Measurements from ENCODE around the gene CLDN3. TPM values are rescaled to one million over a fixed set of nuclear protein-coding genes. Genes with fewer than 3 reads are reported as not detected.
A peak's percentile ranks its signal among the peaks of the same experiment; 100 is the strongest.
"Not testable (repeated sequence)": the region's sequence is repeated elsewhere in the genome, so short reads cannot be mapped to it uniquely, and the experiment has no call there.

Gene CLDN3
- total RNA-seq, 8 experiments from 2014 or later = 0.21 to 3.9 (median 1.3) TPM; not detected in 1

- H3K4me3 ChIP-seq = no peak overlapping the region
- WGBS, 10 experiments = 17% methylated on average over 1 of the region's 1 CpG; no CpG with 5 or more reads in 9 of the 10 experiments
- in situ Hi-C loops (cut with MboI; ENCODE audit: low pct_unique_long_range_greater_than_20kb in 2 of 9, low sequenced_read_pairs in 9 of 9, unreplicated experiment in 9 of 9) = loop anchor here in 3 of 9 experiments (10.0 kb wide), 1 partner anchor 121 kb away; no protein-coding TSS in a partner anchor
- H3K27ac ChIP-seq = no peak overlapping the region
- peak; percentile 12 to 54 (median 44) for ATAC-seq (replicated peaks in 6 of 8)
- H3K4me1 ChIP-seq (replicated peaks in 1 of 2) = no peaks in the 10 kb centered on the region
Observed at GRCh38 chr7:73726083-73726466, 44.0 kb downstream of the CLDN3 start.

- Histone ChIP-seq H3K27ac (no peak overlapping the region), H3K4me3 (no peak overlapping the region), H3K4me1 (replicated peaks in 1 of 2) (peaks cover 0 to under 1% of the 10 kb centered on the region in 2 donors)
- no peak for ATAC-seq (replicated peaks in 6 of 8)
- in situ Hi-C loops (cut with MboI; ENCODE audit: low pct_unique_long_range_greater_than_20kb in 2 of 9, low sequenced_read_pairs in 9 of 9, unreplicated experiment in 9 of 9) = loop anchor here in 3 of 9 experiments (10.0 kb wide), 1 partner anchor 119 kb away; no protein-coding TSS in a partner anchor
- 63 to 100% (median 100%) methylated on average over 1 to 3 of the region's 3 CpGs; no CpG with 5 or more reads in 2 of the 10 experiments for WGBS, 10 experiments
Observed at GRCh38 chr7:73723813-73724212, 46.3 kb downstream of the CLDN3 start.

GRCh38 chr7:73722785-73723184, 47.3 kb downstream of the CLDN3 start:
- WGBS, 10 experiments = 68 to 100% (median 85%) methylated on average over 2 to 4 of the region's 6 CpGs; no CpG with 5 or more reads in 6 of the 10 experiments
- in situ Hi-C loops (cut with MboI; ENCODE audit: low pct_unique_long_range_greater_than_20kb in 2 of 9, low sequenced_read_pairs in 9 of 9, unreplicated experiment in 9 of 9) = loop anchor here in 3 of 9 experiments (10.0 kb wide), 1 partner anchor 118 kb away; no protein-coding TSS in a partner anchor
- H3K27ac ChIP-seq = no peak overlapping the region
- peaks cover 9 to 11% of the 10 kb centered on the region in 2 donors for H3K4me1 ChIP-seq (replicated peaks in 1 of 2)
- no peak for ATAC-seq (replicated peaks in 6 of 8)
- H3K4me3 ChIP-seq = no peak overlapping the region

- in situ Hi-C loops (cut with MboI; ENCODE audit: low pct_unique_long_range_greater_than_20kb in 2 of 9, low sequenced_read_pairs in 9 of 9, unreplicated experiment in 9 of 9) = loop anchor here in 3 of 9 experiments (10.0 kb wide), 1 partner anchor 117 kb away; no protein-coding TSS in a partner anchor
- ATAC-seq (replicated peaks in 6 of 8) = not testable (repeated sequence)
Observed at GRCh38 chr7:73722182-73722581, 47.9 kb downstream of the CLDN3 start.

GRCh38 chr7:73721377-73721817, 48.7 kb downstream of the CLDN3 start:
- WGBS, 10 experiments = 42 to 80% (median 63%) methylated on average over 1 to 3 of the region's 3 CpGs; no CpG with 5 or more reads in 6 of the 10 experiments
- no peak overlapping the region for H3K27ac ChIP-seq
- peaks cover 9 to 16% of the 10 kb centered on the region in 2 donors for H3K4me1 ChIP-seq (replicated peaks in 1 of 2)
- in situ Hi-C loops (cut with MboI; ENCODE audit: low pct_unique_long_range_greater_than_20kb in 2 of 9, low sequenced_read_pairs in 9 of 9, unreplicated experiment in 9 of 9) = loop anchor here in 3 of 9 experiments (10.0 kb wide), 1 partner anchor 117 kb away; no protein-coding TSS in a partner anchor
- no peak overlapping the region for H3K4me3 ChIP-seq
- ATAC-seq (replicated peaks in 6 of 8) = peak in 1 of 8 experiments; percentile 4

More at GRCh38 chr7:73722182-73722581, 47.9 kb downstream of the CLDN3 start:
- H3K27ac ChIP-seq, H3K4me3 ChIP-seq: not testable (repeated sequence)
- peaks cover 9 to 11% of the 10 kb centered on the region in 2 donors for H3K4me1 ChIP-seq (replicated peaks in 1 of 2)
- WGBS, 10 experiments = 31 to 100% (median 76%) methylated on average over 1 to 4 of the region's 4 CpGs; no CpG with 5 or more reads in 3 of the 10 experiments

- WGBS, 10 experiments = 82 to 100% (median 95%) methylated on average over 1 to 7 of the region's 9 CpGs; no CpG with 5 or more reads in 2 of the 10 experiments
- H3K4me3 ChIP-seq; ATAC-seq (replicated peaks in 6 of 8): not testable (repeated sequence)
- Histone ChIP-seq H3K4me1 (replicated peaks in 1 of 2) (peaks cover 18 to 25% of the 10 kb centered on the region in 2 donors), H3K27ac (peak overlapping the region in 1 of 2 donors; percentile 33)
- in situ Hi-C loops (cut with MboI; ENCODE audit: low pct_unique_long_range_greater_than_20kb in 2 of 9, low sequenced_read_pairs in 9 of 9, unreplicated experiment in 9 of 9) = loop anchor here in 3 of 9 experiments (10.0 kb wide), 1 partner anchor 116 kb away; no protein-coding TSS in a partner anchor
Observed at GRCh38 chr7:73720443-73720842, 49.6 kb downstream of the CLDN3 start.

- ATAC-seq (replicated peaks in 6 of 8) = peak in 4 of 8 experiments; percentile 4 to 49 (median 35)
Observed at GRCh38 chr7:73719806-73720169, 50.3 kb downstream of the CLDN3 start.

More at GRCh38 chr7:73719806-73720169, 50.3 kb downstream of the CLDN3 start:
- 0 to 100% (median 20%) methylated on average over 1 to 3 of the region's 16 CpGs; no CpG with 5 or more reads in 5 of the 10 experiments for WGBS, 10 experiments
- Histone ChIP-seq H3K27ac (peak overlapping the region in 1 of 2 donors; percentile 33), H3K4me1 (replicated peaks in 1 of 2) (peaks cover 21 to 32% of the 10 kb centered on the region in 2 donors), H3K4me3 (peak overlapping the region; percentile 65 to 100 (median 98))
- in situ Hi-C loops (cut with MboI; ENCODE audit: low pct_unique_long_range_greater_than_20kb in 2 of 9, low sequenced_read_pairs in 9 of 9, unreplicated experiment in 9 of 9) = loop anchor here in 3 of 9 experiments (10.0 kb wide), 1 partner anchor 115 kb away; no protein-coding TSS in a partner anchor

Other genes with a start within 250 kb of the CLDN3 start
- gene BAZ1B, start 248.0 kb downstream of the CLDN3 start, total RNA-seq = 10 to 100 TPM; 44.7 to 98.2 (median 53.2) TPM
- 10 to 100 TPM; 17.6 to 35.8 (median 32.1) TPM for gene BCL7B, start 212.6 kb downstream of the CLDN3 start, total RNA-seq
- gene TBL2, start 191.7 kb downstream of the CLDN3 start, total RNA-seq = 10 to 100 TPM; 34.7 to 52.4 (median 38.1) TPM
- 10 to 100 TPM in 1 of 8 experiments, 1 to 10 TPM in 2, under 1 TPM in 5; 0.50 to 13.1 (median 0.92) TPM for gene MLXIPL, start 145.7 kb downstream of the CLDN3 start, total RNA-seq
- 10 to 100 TPM in 5 of 8 experiments, 1 to 10 TPM in 2, under 1 TPM in 1; 0.71 to 27.7 (median 13.8) TPM for gene VPS37D, start 102.4 kb downstream of the CLDN3 start, total RNA-seq
- 10 to 100 TPM in 3 of 8 experiments, 1 to 10 TPM in 5; 5.1 to 13.9 (median 7.8) TPM for gene DNAJC30, start 86.8 kb downstream of the CLDN3 start, total RNA-seq
- gene BUD23, start 86.7 kb downstream of the CLDN3 start, total RNA-seq = 10 to 100 TPM; 31.6 to 85.7 (median 49.2) TPM
- 10 to 100 TPM in 7 of 8 experiments, 1 to 10 TPM in 1; 7.1 to 50.5 (median 17.0) TPM for gene STX1A, start 50.6 kb downstream of the CLDN3 start, total RNA-seq
- gene ABHD11, start 31.5 kb downstream of the CLDN3 start, total RNA-seq = 10 to 100 TPM in 6 of 8 experiments, 1 to 10 TPM in 2; 6.4 to 22.0 (median 13.3) TPM
- 1 to 10 TPM in 6 of 8 experiments, under 1 TPM in 2; 0.17 to 2.7 (median 1.3) TPM for gene CLDN4, start 60.7 kb upstream of the CLDN3 start, total RNA-seq
- 1 to 10 TPM in 4 of 8 experiments, under 1 TPM in 4; 0.29 to 6.8 (median 0.87) TPM for gene METTL27, start 72.2 kb upstream of the CLDN3 start, total RNA-seq
- gene TMEM270, start 90.9 kb upstream of the CLDN3 start, total RNA-seq = not detected

Data from motor neuron (in vitro differentiated cells).